Measurements from ENCODE around the gene ABCC1. TPM values are rescaled to one million over a fixed set of nuclear protein-coding genes. Genes with fewer than 3 reads are reported as not detected.

The ABCC1 gene
- total RNA-seq, 1 donor from 2014 or later = 24.5 TPM

DNA sequence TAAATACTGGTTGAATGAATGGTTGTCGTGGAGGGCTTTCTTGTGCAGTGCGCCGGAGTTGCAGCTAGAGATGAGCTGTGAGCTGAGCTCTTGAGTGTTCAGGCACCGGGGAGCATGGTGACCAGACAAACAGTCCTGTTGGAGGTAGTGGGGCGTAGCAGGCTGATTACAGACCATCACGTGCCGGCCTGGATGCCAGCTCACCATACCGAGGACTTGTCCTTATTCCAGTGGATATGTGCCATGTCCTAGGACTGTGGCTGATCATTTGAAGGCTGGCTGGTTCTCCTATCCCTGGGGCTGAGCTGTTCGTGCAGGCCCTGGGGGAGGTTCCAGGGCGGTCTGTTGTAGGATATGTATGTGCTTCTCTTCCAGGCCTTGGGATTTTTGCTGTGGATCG lies 60.0 kb downstream of the ABCC1 start:
- DNase-seq (ENCODE audit: missing footprints) = peak; percentile 83
- ATAC-seq = peak; percentile 89
- intact Hi-C loops (cut with DNase I) = no loop called here

DNA sequence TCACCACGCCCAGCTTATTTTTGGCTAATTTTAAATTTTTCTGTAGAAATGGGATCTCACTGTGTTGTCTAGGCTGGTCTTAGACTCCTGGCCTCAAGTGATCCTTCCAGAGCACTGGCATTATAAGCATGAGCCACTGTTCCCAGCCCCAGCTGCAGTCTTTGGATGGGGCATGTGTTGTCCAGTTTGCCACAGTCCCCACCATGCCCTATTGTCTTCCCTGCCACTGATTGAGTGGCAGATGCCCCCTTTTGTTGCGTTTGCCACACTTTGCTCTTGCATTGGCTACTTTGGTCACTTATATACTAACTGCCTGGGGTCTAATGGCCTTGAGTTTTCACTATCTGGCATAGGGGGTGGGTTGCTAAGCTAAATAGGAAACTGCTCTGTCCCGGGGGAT lies 60.8 kb downstream of the ABCC1 start:
- ATAC-seq = no peak
- no peak for DNase-seq (ENCODE audit: missing footprints)
- intact Hi-C loops (cut with DNase I) = no loop called here

DNA sequence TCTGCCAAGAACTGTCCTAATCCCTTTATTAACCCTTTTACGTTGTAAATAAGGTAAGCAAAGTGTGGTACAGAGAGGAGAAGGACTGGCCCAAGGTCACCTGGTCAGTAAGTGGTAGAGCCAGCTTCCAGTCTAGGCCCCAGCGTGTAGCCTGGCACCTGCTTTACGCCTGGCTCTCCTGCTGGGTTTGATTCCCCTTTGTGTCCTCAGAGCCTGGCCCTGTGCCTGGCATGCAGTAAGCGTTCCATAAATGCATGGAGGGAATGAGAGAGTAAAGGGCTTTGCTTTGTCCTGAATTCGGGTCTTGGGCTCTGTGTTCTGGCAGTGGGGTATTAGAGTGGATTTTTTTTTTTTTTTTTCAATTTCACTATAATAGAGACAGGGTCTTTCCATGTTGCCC lies 62.7 kb downstream of the ABCC1 start:
- no peak for DNase-seq (ENCODE audit: missing footprints)
- ATAC-seq = no peak
- intact Hi-C loops (cut with DNase I) = no loop called here

DNA sequence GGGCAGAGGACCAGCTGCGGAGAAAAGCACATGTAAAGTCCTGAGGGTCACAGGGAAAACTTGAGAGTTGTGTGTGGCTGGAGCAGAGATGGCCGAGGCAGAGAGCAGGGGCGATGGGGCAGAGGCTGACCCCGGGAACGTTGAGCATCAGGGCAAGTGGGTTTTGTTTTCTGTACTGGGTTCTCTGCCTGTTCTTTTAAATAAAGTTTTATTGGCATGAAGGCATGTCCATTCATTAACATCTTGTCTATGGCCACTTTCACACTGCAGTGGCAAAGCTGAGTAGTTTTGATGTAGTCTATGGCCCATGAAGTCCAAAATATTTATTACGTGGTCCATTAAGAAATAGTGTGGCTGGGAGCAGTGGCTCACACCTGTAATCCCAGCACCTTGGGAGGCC lies 64.4 kb downstream of the ABCC1 start:
- ATAC-seq (no peak), DNase-seq (ENCODE audit: missing footprints) (no peak)
- intact Hi-C loops (cut with DNase I) = no loop called here

DNA sequence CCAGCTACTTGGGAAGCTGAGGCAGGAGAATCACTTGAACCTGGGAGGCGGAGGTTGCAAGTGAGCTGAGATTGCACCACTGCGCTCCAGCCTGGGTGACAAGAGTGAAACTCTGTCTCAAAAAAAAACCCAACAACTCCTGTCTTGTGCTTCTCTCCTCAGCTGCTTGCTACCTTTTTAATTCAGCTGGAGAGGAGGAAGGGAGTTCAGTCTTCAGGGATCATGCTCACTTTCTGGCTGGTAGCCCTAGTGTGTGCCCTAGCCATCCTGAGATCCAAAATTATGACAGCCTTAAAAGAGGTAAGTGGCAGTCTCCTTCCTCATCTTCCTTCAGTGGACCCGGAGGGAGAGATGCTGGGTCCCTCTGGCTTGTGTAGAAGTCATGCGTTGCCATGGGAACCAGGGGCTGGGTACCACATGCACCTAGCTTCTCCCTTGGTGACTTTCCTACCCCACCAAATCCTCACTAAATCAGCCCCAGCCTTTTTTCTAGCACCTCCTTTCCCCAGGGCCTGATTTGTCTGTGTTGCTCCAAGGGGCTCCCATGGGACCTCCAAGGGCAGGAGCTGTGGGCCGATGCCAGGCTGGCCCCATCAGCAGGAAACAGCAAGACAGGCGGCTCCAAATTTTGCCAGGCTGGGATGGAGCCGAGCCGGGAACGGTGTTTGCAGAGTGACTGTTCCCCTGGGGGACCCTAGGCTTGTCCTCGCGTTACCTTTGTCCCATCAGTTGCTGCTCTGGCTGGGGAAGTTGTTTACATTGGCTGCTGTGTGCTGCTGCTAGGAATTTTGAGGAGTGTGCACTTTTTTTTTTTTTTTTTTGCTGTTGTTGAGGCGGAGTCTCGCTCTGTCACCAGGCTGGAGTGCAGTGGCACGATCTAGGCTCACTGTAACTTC lies 65.2 kb downstream of the ABCC1 start:
- ATAC-seq = peak; percentile 86
- intact Hi-C loops (cut with DNase I) = no loop called here
- DNase-seq (ENCODE audit: missing footprints) = peak; percentile 85

DNA sequence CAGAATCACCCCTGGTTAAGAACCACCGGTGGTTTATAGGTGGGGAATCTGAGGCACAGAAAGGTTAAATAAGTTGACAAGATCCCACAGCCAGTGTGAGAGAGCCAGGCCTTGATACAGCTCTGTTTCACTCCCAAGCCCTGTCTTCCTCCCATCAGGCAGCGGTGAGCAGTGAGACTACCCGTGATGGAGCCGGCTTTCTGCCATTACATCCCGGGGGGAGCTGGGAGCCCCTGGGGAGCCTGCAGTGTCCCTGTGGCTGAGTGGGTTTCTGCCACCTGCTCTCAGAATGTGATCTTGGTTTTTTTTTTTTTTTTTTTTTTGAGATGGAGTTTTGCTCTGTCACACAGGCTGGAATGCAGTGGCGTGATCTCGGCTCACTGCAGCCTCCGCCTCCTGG lies 66.4 kb downstream of the ABCC1 start:
- intact Hi-C loops (cut with DNase I) = no loop called here
- ATAC-seq (no peak), DNase-seq (ENCODE audit: missing footprints) (no peak)

DNA sequence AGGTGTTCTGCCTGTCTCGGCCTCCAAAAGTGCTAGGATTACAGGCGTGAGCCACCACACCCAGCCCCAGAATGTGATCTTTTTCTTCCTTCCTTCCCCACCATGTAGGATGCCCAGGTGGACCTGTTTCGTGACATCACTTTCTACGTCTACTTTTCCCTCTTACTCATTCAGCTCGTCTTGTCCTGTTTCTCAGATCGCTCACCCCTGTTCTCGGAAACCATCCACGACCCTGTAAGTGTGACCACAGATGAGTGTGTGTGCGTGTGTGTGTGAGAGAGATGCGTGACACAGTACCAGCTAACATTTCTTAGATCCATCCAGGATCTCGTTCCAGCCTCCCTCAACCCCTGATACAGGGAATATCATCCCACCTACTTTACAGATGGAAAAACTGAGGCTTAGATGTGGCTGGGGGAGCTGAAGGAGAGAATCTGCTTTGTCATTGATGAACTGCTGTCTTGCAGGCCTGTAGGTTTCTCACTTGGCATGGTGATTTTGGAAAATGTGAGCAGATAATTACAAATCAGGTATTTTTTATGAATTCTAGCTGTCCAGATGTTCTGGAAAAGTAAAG lies 67.1 kb downstream of the ABCC1 start:
- intact Hi-C loops (cut with DNase I) = no loop called here
- no peak for DNase-seq (ENCODE audit: missing footprints)
- no peak for ATAC-seq

DNA sequence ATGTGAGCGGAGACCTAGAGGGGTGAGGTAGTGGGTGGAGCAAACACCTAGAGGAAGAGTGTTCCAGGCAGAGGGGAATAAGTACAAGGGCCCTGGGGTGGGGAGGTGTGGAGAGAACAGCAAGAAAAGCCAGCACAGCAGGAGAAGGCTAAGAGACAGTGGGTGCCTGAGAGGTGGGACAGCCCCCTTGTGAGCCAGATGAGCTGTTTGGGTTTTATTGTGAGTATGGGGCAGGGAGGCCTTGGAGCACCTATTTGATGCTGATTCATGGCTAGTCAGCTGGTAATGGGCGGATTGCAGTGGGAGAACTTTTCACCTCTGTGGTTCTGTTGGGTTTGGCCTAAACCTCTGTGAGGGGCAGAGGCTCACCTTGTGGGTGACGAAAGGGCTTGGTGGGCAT lies 68.4 kb downstream of the ABCC1 start:
- no peak for ATAC-seq
- no peak for DNase-seq (ENCODE audit: missing footprints)
- intact Hi-C loops (cut with DNase I) = no loop called here

DNA sequence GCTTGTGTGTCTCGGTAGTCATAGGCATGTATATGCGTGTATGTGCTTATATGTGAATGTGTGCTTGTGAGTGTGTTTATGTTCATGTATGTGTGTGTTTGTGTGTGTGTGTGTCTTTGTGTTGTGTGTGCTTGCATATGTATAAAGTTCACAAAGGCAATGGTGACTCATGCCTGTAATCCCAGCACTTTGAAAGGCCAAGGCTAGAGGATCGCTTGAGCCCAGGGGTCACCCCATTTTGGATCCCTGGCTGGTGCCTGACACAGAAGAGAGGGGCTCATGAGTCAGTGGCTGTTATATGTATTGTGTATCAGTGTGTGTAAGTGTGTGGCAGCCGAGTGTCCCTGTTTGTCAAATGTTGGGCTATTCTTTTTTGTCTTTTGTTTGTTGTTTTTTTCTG lies 69.3 kb downstream of the ABCC1 start:
- no peak for ATAC-seq
- intact Hi-C loops (cut with DNase I) = no loop called here

DNA sequence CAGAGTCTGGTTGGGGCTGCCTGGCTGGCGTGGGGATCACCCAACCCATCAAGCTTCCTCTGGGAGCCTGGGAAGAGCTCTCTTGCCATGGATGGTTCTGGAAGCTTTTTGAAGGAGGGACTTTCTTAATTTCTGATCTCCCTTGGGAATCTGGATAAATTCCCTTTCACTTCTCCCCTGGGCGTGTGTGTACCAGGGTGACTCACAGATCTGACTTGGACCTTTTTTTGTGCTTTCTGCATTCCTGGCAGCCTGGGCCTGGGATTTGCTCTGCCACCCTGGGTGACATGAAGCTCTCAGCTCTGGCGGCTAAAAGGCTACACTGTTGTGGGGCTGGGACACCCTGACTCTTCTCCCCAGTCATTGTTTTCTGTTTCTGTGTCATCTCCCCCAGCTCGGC lies 70.1 kb downstream of the ABCC1 start:
- no peak for DNase-seq (ENCODE audit: missing footprints)
- intact Hi-C loops (cut with DNase I) = no loop called here
- no peak for ATAC-seq

More for the DNA sequence above, 69.3 kb downstream of the ABCC1 start:
- DNase-seq (ENCODE audit: missing footprints) = no peak

DNA sequence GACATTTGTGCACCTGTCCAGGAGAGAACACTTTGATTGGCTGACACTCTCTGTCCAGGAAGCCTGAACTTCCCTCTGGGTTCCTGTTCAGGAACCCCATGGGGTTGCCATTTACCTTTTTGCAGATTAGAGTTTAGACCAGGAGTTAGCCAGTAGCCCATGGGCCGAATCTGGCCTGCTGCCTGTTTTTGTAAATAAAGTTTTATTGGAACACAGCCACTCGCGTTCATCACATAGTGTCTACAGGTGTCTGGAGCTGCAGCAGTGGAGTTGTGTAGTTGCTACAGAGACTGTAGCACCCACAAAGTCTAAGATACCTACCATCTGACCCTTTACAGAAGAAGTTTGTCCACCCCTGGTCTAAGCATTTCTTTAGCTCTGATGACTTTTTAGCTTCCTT lies 70.9 kb downstream of the ABCC1 start:
- ATAC-seq = no peak
- DNase-seq (ENCODE audit: missing footprints) = no peak
- intact Hi-C loops (cut with DNase I) = loop anchor here (5.0 kb wide), 3 partner anchors 52 to 133 kb away; partner anchors contain the start of gene CEP20

DNA sequence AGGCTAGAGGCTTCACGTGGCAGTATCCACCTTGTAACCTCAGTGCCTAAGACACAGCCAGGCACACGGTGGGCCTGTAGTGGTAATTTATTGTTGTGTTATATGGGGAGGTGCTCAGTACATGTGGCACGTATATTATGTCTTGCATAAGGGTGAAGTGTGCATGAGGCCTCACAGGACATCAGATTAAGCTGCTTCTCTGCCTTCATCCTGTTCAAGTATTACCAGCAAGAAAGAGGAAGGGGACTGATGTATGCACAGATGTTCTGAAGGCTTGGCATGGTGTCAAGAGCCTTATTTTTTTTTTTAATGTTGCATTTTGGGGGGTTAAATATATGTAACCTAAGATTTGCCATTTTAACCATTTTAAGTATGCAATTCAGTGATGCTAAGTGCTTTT lies 71.6 kb downstream of the ABCC1 start:
- intact Hi-C loops (cut with DNase I) = loop anchor here (5.0 kb wide), 3 partner anchors 51 to 134 kb away; partner anchors contain the start of gene CEP20
- ATAC-seq = no peak
- no peak for DNase-seq (ENCODE audit: missing footprints)

DNA sequence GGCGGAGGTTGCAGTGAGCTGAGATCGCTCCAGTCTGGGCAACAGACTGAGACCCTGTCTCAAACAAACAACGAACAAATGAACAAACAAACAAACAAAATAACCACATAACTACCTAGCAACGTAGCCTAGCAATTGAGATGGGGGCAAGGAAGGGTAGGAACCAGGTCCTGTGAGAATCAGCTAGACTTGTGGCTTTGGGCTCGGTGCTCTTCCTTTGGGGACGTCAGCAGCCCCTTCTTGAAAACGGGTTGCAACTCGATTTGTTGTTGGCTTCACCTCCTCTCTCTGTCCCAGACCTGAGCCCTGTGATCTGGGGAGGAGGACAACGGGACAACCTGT lies 72.2 kb downstream of the ABCC1 start:
- intact Hi-C loops (cut with DNase I) = loop anchor here (5.0 kb wide), 3 partner anchors 51 to 134 kb away; partner anchors contain the start of gene CEP20
- no peak for ATAC-seq
- no peak for DNase-seq (ENCODE audit: missing footprints)

DNA sequence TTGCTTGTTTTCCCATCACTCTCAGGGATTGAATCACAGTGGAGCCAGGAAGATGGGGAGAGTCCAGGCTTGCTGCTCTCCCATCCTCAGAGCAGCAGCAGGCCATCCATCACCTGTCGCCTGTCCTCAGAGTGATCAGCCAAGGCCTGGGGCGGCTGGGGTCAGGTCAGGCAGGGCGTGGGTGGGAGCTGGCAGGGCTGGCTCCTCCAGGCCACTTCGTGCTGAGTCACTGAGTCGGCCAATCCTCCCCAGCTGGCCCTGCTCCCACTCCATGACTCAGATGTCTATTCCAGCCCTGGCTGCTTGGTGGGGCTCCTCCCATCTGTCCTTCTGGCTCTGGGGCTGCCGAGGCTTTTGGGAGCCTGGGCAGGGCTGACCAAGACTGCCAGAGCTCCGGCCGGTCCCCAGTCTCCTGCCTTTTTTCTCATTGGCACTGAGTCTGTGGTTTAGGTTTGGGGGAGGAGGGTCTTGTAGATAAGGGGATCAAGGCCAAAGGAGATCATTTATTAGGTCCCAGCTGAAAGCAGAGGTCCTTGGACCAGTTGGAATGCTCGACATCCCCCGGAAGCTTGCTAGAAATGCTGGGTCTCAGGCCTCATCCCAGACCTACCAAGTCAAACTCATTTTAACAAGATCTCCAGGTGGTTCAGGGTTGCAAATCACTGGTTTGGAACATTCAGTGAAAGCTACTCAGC lies 72.7 kb downstream of the ABCC1 start:
- intact Hi-C loops (cut with DNase I) = loop anchor here (5.0 kb wide), 3 partner anchors 50 to 135 kb away; partner anchors contain the start of gene CEP20
- peak; percentile 98 for ATAC-seq

DNA sequence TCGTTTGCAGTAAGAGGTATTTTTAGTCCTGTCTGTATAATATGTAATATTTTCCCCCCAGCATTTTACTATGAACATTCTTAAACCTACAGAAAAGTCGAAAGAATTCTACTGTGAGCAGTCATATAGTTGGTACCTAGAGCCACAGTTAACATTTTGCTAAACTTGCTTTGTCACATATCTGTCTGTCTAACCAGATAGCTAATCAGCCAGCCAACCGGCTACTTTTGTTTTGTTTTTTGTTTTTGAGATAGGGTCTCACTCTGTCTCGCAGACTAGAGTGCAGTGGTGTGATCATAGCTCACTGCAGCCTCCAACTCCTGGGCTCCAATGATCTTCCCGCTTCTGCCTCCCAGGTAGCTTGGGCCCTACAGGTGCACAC lies 73.3 kb downstream of the ABCC1 start:
- intact Hi-C loops (cut with DNase I) = loop anchor here (5.0 kb wide), 3 partner anchors 50 to 135 kb away; partner anchors contain the start of gene CEP20

More for the DNA sequence above, 72.7 kb downstream of the ABCC1 start:
- DNase-seq (ENCODE audit: missing footprints) = peak; percentile 95

DNA sequence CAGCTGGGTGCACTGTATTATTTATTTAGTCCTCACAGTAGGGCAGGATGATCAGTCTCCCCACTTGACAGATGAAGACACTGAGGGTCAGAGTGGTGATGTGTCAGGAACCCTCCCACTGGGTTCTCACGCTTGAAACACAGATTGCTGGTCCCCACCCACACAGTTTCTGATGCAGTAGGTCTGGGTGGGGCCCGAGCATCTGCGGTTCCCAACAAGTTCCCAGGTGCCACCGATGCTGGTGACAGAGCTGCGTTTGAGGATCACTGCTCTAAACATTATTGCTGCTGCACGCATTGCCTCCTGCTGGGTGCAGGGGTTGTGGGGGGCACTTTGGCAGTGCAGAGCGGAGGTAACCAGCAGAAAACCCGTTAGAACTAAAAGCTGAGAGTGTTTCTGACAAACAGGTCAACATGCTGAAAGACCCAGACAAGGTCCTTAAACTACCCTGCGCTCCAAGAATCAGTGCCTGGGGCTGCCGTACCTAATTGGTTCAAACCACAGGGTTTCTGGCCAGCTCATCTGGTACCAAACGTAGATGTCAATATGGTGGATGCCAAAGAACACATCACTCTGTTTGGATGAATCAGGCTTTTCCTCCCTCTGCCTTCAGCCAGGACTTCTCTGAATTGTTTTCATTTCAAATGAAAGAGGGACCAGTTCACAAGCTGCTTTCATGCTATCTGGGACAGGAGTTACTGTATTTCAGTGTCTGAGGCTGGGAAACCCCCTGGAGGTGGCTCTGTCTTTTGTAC lies 76.0 kb downstream of the ABCC1 start:
- intact Hi-C loops (cut with DNase I) = no loop called here
- no peak for ATAC-seq
- no peak for DNase-seq (ENCODE audit: missing footprints)

More for the DNA sequence above, 73.3 kb downstream of the ABCC1 start:
- DNase-seq (ENCODE audit: missing footprints) = no peak
- no peak for ATAC-seq

DNA sequence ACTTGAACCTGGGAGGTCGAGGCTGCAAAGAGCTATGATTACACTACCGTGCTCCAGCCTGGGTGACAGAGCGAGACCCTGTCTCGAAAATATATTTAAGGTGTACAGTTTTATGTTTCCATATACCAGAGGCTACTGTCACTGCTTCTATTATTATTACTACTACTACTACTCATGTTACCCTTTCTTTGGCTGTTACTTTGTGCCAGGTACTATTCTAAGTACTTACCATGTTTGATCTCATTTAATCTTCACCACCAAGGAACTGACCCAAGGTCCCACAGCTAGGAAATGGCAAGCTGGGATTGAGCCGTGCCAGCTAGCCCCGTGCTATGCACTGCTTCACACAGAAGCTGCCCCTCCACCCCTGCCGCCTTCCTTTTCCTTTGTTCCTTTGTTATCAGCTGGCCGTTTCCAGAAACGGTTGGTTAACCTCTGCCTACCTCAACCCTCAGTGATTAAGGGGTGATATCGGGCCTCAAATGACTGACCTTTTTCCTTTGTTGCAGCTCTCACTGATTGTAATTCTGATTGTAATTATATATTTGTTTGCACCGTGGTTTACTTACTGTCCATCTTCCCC lies 78.4 kb downstream of the ABCC1 start:
- intact Hi-C loops (cut with DNase I) = no loop called here
- DNase-seq (ENCODE audit: missing footprints) = no peak
- ATAC-seq = no peak

DNA sequence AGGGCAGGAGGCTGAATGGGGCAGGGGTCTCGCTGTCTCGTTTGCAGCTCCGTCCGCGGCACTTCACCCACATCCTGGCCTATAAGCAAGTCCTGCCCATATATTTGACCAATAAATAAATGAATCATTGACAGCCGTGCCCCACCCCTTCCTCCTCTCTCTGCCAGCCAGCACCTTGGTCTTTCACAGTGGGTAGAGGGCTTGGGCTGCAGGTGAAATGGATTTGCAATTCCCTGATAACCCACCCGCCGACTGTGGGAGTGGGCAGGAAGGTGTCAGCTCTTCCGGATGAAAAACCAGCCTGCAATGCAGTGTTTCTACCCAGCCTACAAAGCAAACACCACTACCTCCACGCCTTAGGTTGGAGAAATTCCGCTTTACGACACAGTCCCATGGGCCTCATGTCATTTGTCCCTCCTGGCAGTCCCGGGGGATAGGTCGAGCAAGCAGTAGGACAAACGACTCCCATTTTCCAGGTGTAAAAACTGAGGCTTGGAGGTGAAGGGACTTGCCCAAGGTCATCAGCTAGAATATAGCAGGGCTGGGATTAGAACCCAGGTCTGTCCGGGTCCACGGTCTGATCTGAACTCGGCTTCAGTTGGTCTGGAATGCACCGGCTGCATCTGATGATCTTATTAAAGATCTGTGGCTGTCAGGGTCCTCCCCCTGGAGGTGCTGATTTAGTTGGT lies 79.0 kb downstream of the ABCC1 start:
- no peak for DNase-seq (ENCODE audit: missing footprints)
- intact Hi-C loops (cut with DNase I) = no loop called here
- ATAC-seq = no peak

Data from Right ventricle myocardium inferior (tissue), 1 donor.